H1 (cell line): ENCODE measurements around the gene CCDC144A. TPM values are rescaled to one million over a fixed set of nuclear protein-coding genes. Genes with fewer than 3 reads are reported as not detected.
"Not testable (repeated sequence)": the region's sequence is repeated elsewhere in the genome, so short reads cannot be mapped to it uniquely, and the experiment has no call there.

Source experiments
- CTCF ChIA-PET: fragments of 300-600 bp; sonication (Branson Sonifier 250); formaldehyde crosslinking; loops from one replicate; lab custom pipeline; 2021; ENCODE audit not compliant: partially characterized antibody; lab: Charles Lee
- POLR2A ChIA-PET: fragments of 300-600 bp; sonication (Branson Sonifier 250); formaldehyde crosslinking; loops from one replicate; lab custom pipeline; 2021; ENCODE audit warnings: inconsistent platforms; ENCODE audit not compliant: partially characterized antibody; lab: Charles Lee
- DNase-seq, 2 experiments: peaks; one replicate each; pipeline versions ENCODE4 v3.0.0 to v3.0.0-alpha.2; 2010 to 2022; ENCODE audit warnings: low spot score in 2 of 2, low read depth in 1 of 2, mixed read lengths in 1 of 2
- FAIRE-seq: peaks from 2 replicates; lab custom pipeline; 2011; peaks lifted over from hg19 to GRCh38; lab: Jason Lieb, UNC
- H2AFZ ChIP-seq: 2 replicates; pipeline ENCODE4 v1.8.1; 2012; ENCODE audit warnings: low read length, inconsistent platforms
- H2AK5ac ChIP-seq: 2 replicates; pipeline ENCODE4 v1.6.1; 2013; ENCODE audit warnings: low read depth, low read length
- H2BK120ac ChIP-seq: replicated peaks from 2 replicates; pipeline ENCODE3; 2013; ENCODE audit warnings: low read depth, low read length, inconsistent platforms
- H2BK12ac ChIP-seq: 2 replicates; pipeline ENCODE4 v1.6.1; 2013; ENCODE audit warnings: low read depth, low read length
- H2BK15ac ChIP-seq: 2 replicates; pipeline ENCODE4 v1.6.1; 2013; ENCODE audit warnings: low read length
- H2BK20ac ChIP-seq: 2 replicates; pipeline ENCODE4 v1.6.1; 2013; ENCODE audit warnings: low read length
- H2BK5ac ChIP-seq: 2 replicates; pipeline ENCODE4 v1.6.1; 2013; ENCODE audit warnings: low read depth, low read length
- H3K14ac ChIP-seq: 2 replicates; pipeline ENCODE4 v1.6.1; 2013; ENCODE audit warnings: inconsistent platforms; ENCODE audit not compliant: insufficient read length
- H3K18ac ChIP-seq: 2 replicates; pipeline ENCODE4 v1.6.1; 2013; ENCODE audit warnings: low read length; ENCODE audit errors: extremely low read depth
- H3K23ac ChIP-seq: 2 replicates; pipeline ENCODE4 v1.6.1; 2013; ENCODE audit warnings: inconsistent platforms; ENCODE audit not compliant: insufficient read length
- H3K23me2 ChIP-seq: 2 replicates; pipeline ENCODE4 v1.6.1; 2013; ENCODE audit warnings: low read depth, low read length
- H3K27ac ChIP-seq: 2 replicates; pipeline ENCODE4 v1.6.1; 2011; ENCODE audit warnings: low read depth, low read length, inconsistent platforms
- H3K27me3 ChIP-seq, 4 experiments: replicated peaks in 1 of 4; 1 replicate in 1 of 4; 2 replicates in 3 of 4; pipeline versions ENCODE4 v1.6.1 to v1.8.1; 2011 to 2013; ENCODE audit warnings: low read length in 3 of 4, mild to moderate bottlenecking in 3 of 4, inconsistent platforms in 2 of 4, mixed read lengths in 2 of 4, moderate library complexity in 1 of 4; ENCODE audit not compliant: control insufficient read depth in 3 of 4, insufficient read depth in 3 of 4; ENCODE audit errors: extremely low read depth in 1 of 4
- H3K36me3 ChIP-seq, 4 experiments: 2 replicates each; pipeline versions ENCODE4 v1.6.1 to v1.8.1; 2011 to 2013; ENCODE audit warnings: mild to moderate bottlenecking in 4 of 4, low read length in 3 of 4, moderate library complexity in 2 of 4, control low read depth in 1 of 4, inconsistent platforms in 1 of 4; ENCODE audit not compliant: insufficient read depth in 4 of 4, control insufficient read depth in 2 of 4
- H3K4ac ChIP-seq: replicated peaks from 2 replicates; pipeline ENCODE3; 2013; ENCODE audit warnings: low read length, low read depth, mixed read lengths, inconsistent platforms; ENCODE audit not compliant: insufficient read length
- H3K4me1 ChIP-seq, 4 experiments: replicated peaks in 1 of 4; 1 replicate in 1 of 4; 2 replicates in 3 of 4; pipeline versions ENCODE4 v1.6.1 to v1.8.1; 2011 to 2013; ENCODE audit warnings: low read length in 3 of 4, inconsistent platforms in 2 of 4, mixed read lengths in 1 of 4; ENCODE audit not compliant: insufficient read depth in 4 of 4, control insufficient read depth in 3 of 4
- H3K4me2 ChIP-seq, 2 experiments: 2 replicates each; pipeline versions ENCODE4 v1.6.1 to v1.8.1; 2011 to 2013; ENCODE audit warnings: low read depth in 2 of 2, low read length in 2 of 2, control low read depth in 1 of 2, inconsistent platforms in 1 of 2, mild to moderate bottlenecking in 1 of 2; ENCODE audit not compliant: insufficient read depth in 1 of 2
- H3K4me3 ChIP-seq, 4 experiments: fragments of 200-600, 300-600 bp in 1 of 4; sonication (generic), shearing (Covaris generic), sonication (Bioruptor Twin) in 1 of 4; 2 replicates each; pipeline versions ENCODE4 v1.5.1 to v1.8.1; 2011 to 2016; ENCODE audit warnings: low read length in 4 of 4, low read depth in 3 of 4, control low read depth in 2 of 4, inconsistent platforms in 2 of 4, mild to moderate bottlenecking in 2 of 4, mixed read lengths in 1 of 4, moderate library complexity in 1 of 4; ENCODE audit not compliant: insufficient read depth in 2 of 4; ENCODE audit errors: extremely low read depth in 1 of 4
- H3K56ac ChIP-seq: replicated peaks from 2 replicates; pipeline ENCODE3; 2013; ENCODE audit warnings: low read depth, mild to moderate bottlenecking, mixed read lengths, low read length, inconsistent platforms; ENCODE audit not compliant: insufficient read length
- H3K79me1 ChIP-seq: 2 replicates; pipeline ENCODE4 v1.6.1; 2013; ENCODE audit warnings: low read depth, low read length, control low read depth
- H3K79me2 ChIP-seq, 2 experiments: 2 replicates each; pipeline versions ENCODE4 v1.6.1 to v1.8.1; 2012 to 2013; ENCODE audit warnings: low read length in 2 of 2, mild to moderate bottlenecking in 2 of 2, inconsistent platforms in 1 of 2; ENCODE audit not compliant: insufficient read depth in 2 of 2, control insufficient read depth in 1 of 2
- H3K9ac ChIP-seq, 4 experiments: replicated peaks in 1 of 4; 1 replicate in 1 of 4; 2 replicates in 3 of 4; pipeline versions ENCODE4 v1.6.1 to v1.8.1; 2011 to 2013; ENCODE audit warnings: low read depth in 3 of 4, low read length in 3 of 4, control low read depth in 2 of 4, mild to moderate bottlenecking in 2 of 4, moderate library complexity in 2 of 4, inconsistent platforms in 1 of 4; ENCODE audit errors: extremely low read depth in 1 of 4
- H3K9me3 ChIP-seq, 2 experiments: 2 replicates each; pipeline versions ENCODE4 v1.6.1 to v1.8.1; 2012 to 2013; ENCODE audit warnings: mild to moderate bottlenecking in 2 of 2, moderate library complexity in 2 of 2, control low read depth in 1 of 2, inconsistent platforms in 1 of 2, low read depth in 1 of 2, low read length in 1 of 2, mixed read lengths in 1 of 2; ENCODE audit not compliant: insufficient read depth in 2 of 2
- H4K20me1 ChIP-seq, 2 experiments: replicated peaks in 1 of 2; 2 replicates each; pipeline versions ENCODE3 to v1.8.1; 2011 to 2013; ENCODE audit warnings: inconsistent platforms in 2 of 2, low read length in 2 of 2, mild to moderate bottlenecking in 1 of 2; ENCODE audit not compliant: insufficient read depth in 2 of 2, control insufficient read depth in 1 of 2
- H4K5ac ChIP-seq: 2 replicates; pipeline ENCODE4 v1.6.1; 2013; ENCODE audit warnings: low read length, low read depth, mixed read lengths, inconsistent platforms; ENCODE audit not compliant: insufficient read length
- H4K8ac ChIP-seq: 2 replicates; pipeline ENCODE4 v1.8.0; 2013; ENCODE audit warnings: mild to moderate bottlenecking, moderate library complexity, low read length, inconsistent platforms; ENCODE audit not compliant: insufficient read depth; ENCODE audit errors: extremely low read depth
- H4K91ac ChIP-seq: replicated peaks from 2 replicates; pipeline ENCODE3; 2013; ENCODE audit warnings: low read length, mixed read lengths, inconsistent platforms; ENCODE audit not compliant: insufficient read length
- WGBS, 2 experiments: shearing (Covaris generic) in 1 of 2; methylation state at CpG; one replicate each; pipeline versions ENCODE4 v1.1.6 to v1.1.7; 2013 to 2015; ENCODE audit warnings: low lambda C conversion rate in 2 of 2, mixed read lengths in 2 of 2, inconsistent platforms in 1 of 2, low coverage in 1 of 2, missing lambda C conversion rate in 1 of 2; ENCODE audit not compliant: insufficient replicate concordance in 2 of 2, insufficient coverage in 1 of 2, insufficient read length in 1 of 2; ENCODE audit errors: extremely low coverage in 1 of 2, missing lambda C conversion rate in 1 of 2; 5-methylcytosine and 5-hydroxymethylcytosine counted together
- polyA plus RNA-seq, 7 experiments: library from polyadenylated mRNA; depleted of rRNA in 3 of 7; stranded (reverse) in 5 of 7; unstranded in 2 of 7; fragments of >200 nt in 5 of 7; fragments of 200-250 nt in 2 of 7; gene quantifications; 1 replicate in 5 of 7; 2 replicates in 1 of 7; 4 replicates in 1 of 7; pipeline versions ENCODE4 v1.2.1 to v1.2.3, GENCODE V29; 2011 to 2013; ENCODE audit warnings: missing spikeins in 2 of 7, mixed read lengths in 2 of 7
- total RNA-seq: library from RNA; stranded (reverse); fragmentation: NEBNext Ultra II Directional; extraction: Animal tissue kit (Norgen Biotek cat#: 25700); gene quantifications from 2 replicates; pipeline ENCODE4 v1.2.1, GENCODE V29; 2021

Gene CCDC144A
- total and polyA plus RNA-seq, 2 of the 8 experiments (the other 6 are each of a cell fraction or from before 2014, with no cell fraction given): 0.35 to 1.7 TPM

DNA sequence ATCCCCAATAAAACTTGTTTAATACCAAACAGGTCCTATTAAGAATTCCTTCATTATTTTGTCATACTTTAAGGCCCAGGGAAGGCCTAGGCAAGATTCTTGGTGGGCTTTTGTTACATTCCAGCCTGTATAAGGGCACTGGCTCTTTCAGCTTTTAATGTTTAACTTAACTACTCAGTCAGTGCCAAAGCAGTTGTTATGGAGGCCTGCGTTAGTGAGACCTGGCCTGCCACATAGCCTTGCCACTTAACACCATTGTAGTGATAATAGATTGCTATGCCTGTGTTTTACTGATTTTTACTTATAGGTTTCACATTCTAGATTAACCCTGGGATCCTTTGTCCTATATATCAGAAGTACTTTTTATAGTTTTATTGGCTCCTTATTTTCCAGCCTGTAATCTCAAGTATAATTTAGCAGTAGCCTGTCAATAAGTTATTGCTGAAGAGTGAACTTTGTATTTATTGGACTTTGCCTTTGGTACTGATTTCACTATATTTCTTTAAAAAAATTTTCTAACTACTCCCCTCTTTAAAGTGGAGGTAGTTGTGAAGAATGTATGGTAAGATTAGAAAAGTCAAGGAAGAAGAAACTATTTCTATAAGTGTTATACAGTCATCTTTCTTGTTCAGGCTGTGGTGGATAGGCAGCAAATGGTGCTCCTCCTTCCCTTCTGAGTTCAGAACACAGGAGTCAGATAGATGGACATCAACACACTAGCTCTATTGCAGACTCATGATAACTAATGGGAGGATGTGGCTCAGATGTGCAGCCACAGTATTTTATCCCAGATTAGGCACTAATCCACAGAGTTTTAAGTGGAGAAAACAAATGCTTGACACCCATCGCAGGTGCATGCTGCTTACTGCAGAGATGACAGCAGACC lies 78.5 kb downstream of the CCDC144A start:
- H2BK15ac ChIP-seq, H3K9me3 ChIP-seq, H3K4ac ChIP-seq, H4K91ac ChIP-seq, H3K79me1 ChIP-seq, H3K23me2 ChIP-seq, H3K27me3 ChIP-seq, H2BK20ac ChIP-seq, H2BK5ac ChIP-seq, H3K14ac ChIP-seq, H3K27ac ChIP-seq, H4K20me1 ChIP-seq, H3K4me3 ChIP-seq, H2BK120ac ChIP-seq, H2AK5ac ChIP-seq, H3K9ac ChIP-seq, H2AFZ ChIP-seq, H3K4me2 ChIP-seq, H3K23ac ChIP-seq, DNase-seq, H3K79me2 ChIP-seq, POLR2A ChIA-PET, FAIRE-seq, H3K4me1 ChIP-seq, H4K8ac ChIP-seq, CTCF ChIA-PET, H4K5ac ChIP-seq, H3K36me3 ChIP-seq, H3K56ac ChIP-seq, H3K18ac ChIP-seq, H2BK12ac ChIP-seq: not testable (repeated sequence)
- no CpG with 5 or more reads among the region's 2 CpGs for WGBS, 2 experiments
